ENCODE measurements around the gene BAIAP3.

DNA sequence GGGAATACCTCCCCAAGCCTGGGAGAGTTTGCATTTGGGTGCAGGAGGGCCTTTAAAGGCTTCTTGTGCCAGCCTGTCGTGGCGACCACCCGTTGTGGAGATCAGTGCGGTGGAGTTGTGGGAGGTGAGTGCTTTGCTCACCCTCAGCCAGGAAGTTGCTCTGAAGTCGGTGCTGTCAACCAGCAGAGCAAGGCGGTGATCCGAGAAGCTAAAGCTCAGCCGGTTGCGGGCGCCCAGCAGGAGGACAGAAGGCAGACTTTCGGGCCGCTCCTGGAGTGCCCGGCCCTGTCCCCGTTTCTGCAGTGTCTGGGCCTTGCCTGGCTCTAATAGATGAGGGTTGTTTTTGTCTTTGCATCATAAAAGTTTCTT is 22.6 kb upstream of the BAIAP3 start:
- TF ChIP-seq, protein P1, sequence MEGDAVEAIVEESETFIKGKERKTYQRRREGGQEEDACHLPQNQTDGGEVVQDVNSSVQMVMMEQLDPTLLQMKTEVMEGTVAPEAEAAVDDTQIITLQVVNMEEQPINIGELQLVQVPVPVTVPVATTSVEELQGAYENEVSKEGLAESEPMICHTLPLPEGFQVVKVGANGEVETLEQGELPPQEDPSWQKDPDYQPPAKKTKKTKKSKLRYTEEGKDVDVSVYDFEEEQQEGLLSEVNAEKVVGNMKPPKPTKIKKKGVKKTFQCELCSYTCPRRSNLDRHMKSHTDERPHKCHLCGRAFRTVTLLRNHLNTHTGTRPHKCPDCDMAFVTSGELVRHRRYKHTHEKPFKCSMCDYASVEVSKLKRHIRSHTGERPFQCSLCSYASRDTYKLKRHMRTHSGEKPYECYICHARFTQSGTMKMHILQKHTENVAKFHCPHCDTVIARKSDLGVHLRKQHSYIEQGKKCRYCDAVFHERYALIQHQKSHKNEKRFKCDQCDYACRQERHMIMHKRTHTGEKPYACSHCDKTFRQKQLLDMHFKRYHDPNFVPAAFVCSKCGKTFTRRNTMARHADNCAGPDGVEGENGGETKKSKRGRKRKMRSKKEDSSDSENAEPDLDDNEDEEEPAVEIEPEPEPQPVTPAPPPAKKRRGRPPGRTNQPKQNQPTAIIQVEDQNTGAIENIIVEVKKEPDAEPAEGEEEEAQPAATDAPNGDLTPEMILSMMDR (IDR thresholded peaks at IDR 0.05) = no peak
- no peak for TF ChIP-seq POLR2A (IDR thresholded peaks at IDR 0.05)

Measured in Peyer's patch (tissue), 4 donors.